WTC11 (cell line): ENCODE data around the gene MYRF. TPM values are rescaled to one million over a fixed set of nuclear protein-coding genes. Genes with fewer than 3 reads are reported as not detected.

Source experiments
- ATAC-seq: fragments of 200-7000 bp; cut with Tn5 transposase; 2 replicates; pipeline ENCODE4 v1.10.0; 2021; ENCODE audit warnings: mild to moderate bottlenecking, moderate library complexity
- CTCF ChIA-PET: fragments of 300-600 bp; sonication (Branson Sonifier 250); formaldehyde crosslinking; loops from one replicate; lab custom pipeline; 2021; ENCODE audit warnings: antibody characterized with exemption; lab: Charles Lee
- POLR2A ChIA-PET: fragments of 350-600 bp; sonication (Branson Sonifier 250); formaldehyde crosslinking; loops from one replicate; lab custom pipeline; 2021; ENCODE audit warnings: antibody characterized with exemption; lab: Charles Lee
- DNase-seq: peaks from one replicate; pipeline ENCODE4 v3.0.0; 2021; ENCODE audit warnings: low spot score
- H3K27ac Mint-ChIP-seq: 2 replicates; pipeline ENCODE4 v1.8.0; 2021; ENCODE audit warnings: mixed read lengths
- H3K27me3 Mint-ChIP-seq: 2 replicates; pipeline ENCODE4 v1.8.0; 2021; ENCODE audit warnings: low read depth, mild to moderate bottlenecking, moderate library complexity, mixed read lengths
- H3K36me3 Mint-ChIP-seq: 2 replicates; pipeline ENCODE4 v1.8.0; 2021; ENCODE audit warnings: mixed read lengths
- H3K4me1 Mint-ChIP-seq: 2 replicates; pipeline ENCODE4 v1.8.0; 2022; ENCODE audit warnings: mixed read lengths
- H3K4me3 Mint-ChIP-seq: 2 replicates; pipeline ENCODE4 v1.8.0; 2021; ENCODE audit warnings: mild to moderate bottlenecking, moderate library complexity, mixed read lengths
- H3K9me3 Mint-ChIP-seq: 2 replicates; pipeline ENCODE4 v1.8.0; 2021; ENCODE audit warnings: mixed read lengths
- ATF1 ChIP-seq: sonication (generic); formaldehyde crosslinking; IDR thresholded peaks from 2 replicates; pipeline ENCODE4 v1.8.1; 2023; ENCODE audit warnings: mild to moderate bottlenecking, moderate library complexity, missing genetic modification reagents
- CBFB ChIP-seq: sonication (generic); formaldehyde crosslinking; IDR thresholded peaks from 2 replicates; pipeline ENCODE4 v1.8.1; 2022; ENCODE audit warnings: mild to moderate bottlenecking, low read depth, missing genetic modification reagents
- ELF4 ChIP-seq: sonication (generic); formaldehyde crosslinking; IDR thresholded peaks from 2 replicates; pipeline ENCODE4 v1.8.1; 2022; ENCODE audit warnings: low read depth, mild to moderate bottlenecking, moderate library complexity, missing genetic modification reagents
- EMX1 ChIP-seq: fragments of 250-450 bp; sonication (Bioruptor Pico); IDR thresholded peaks from 2 replicates; pipeline ENCODE4 v1.8.0; 2021; ENCODE audit warnings: mild to moderate bottlenecking
- ETV6 ChIP-seq: sonication (generic); formaldehyde crosslinking; IDR thresholded peaks from 2 replicates; pipeline ENCODE4 v1.8.1; 2022; ENCODE audit warnings: mild to moderate bottlenecking, missing genetic modification reagents
- FOXJ3 ChIP-seq: sonication (generic); formaldehyde crosslinking; IDR thresholded peaks from 2 replicates; pipeline ENCODE4 v1.9.0; 2021; ENCODE audit warnings: missing genetic modification reagents, mild to moderate bottlenecking, borderline replicate concordance
- FOXK1 ChIP-seq: sonication (generic); formaldehyde crosslinking; IDR thresholded peaks from 2 replicates; pipeline ENCODE4 v1.8.0; 2022; ENCODE audit warnings: mild to moderate bottlenecking, moderate library complexity, missing genetic modification reagents
- FOXP1 ChIP-seq: sonication (generic); formaldehyde crosslinking; IDR thresholded peaks from 2 replicates; pipeline ENCODE4 v1.8.0; 2022; ENCODE audit warnings: missing genetic modification reagents, mild to moderate bottlenecking, moderate library complexity, borderline replicate concordance
- GABPB1 ChIP-seq: sonication (generic); formaldehyde crosslinking; IDR thresholded peaks from 2 replicates; pipeline ENCODE4 v1.8.1; 2023; ENCODE audit warnings: mild to moderate bottlenecking, missing genetic modification reagents
- MYBL2 ChIP-seq: sonication (generic); formaldehyde crosslinking; IDR thresholded peaks from 2 replicates; pipeline ENCODE4 v1.8.1; 2023; ENCODE audit warnings: mild to moderate bottlenecking, moderate library complexity, missing genetic modification reagents
- OVOL2 ChIP-seq: fragments of 250-450 bp; sonication (Bioruptor Pico); IDR thresholded peaks from 2 replicates; pipeline ENCODE4 v1.9.0; 2021; ENCODE audit warnings: mild to moderate bottlenecking, borderline replicate concordance
- PRRX2 ChIP-seq: fragments of 250-450 bp; sonication (Bioruptor Pico); IDR thresholded peaks from 2 replicates; pipeline ENCODE4 v1.8.0; 2021; ENCODE audit warnings: mild to moderate bottlenecking
- RELA ChIP-seq: sonication (generic); formaldehyde crosslinking; IDR thresholded peaks from 2 replicates; pipeline ENCODE4 v1.8.1; 2022; ENCODE audit warnings: missing genetic modification reagents, mild to moderate bottlenecking, borderline replicate concordance
- RORB ChIP-seq: fragments of 250-450 bp; sonication (Bioruptor Pico); IDR thresholded peaks from 2 replicates; pipeline ENCODE4 v1.9.0; 2021; ENCODE audit warnings: mild to moderate bottlenecking
- SMAD3 ChIP-seq: sonication (generic); formaldehyde crosslinking; IDR thresholded peaks from 2 replicates; pipeline ENCODE4 v1.8.0; 2022; ENCODE audit warnings: missing genetic modification reagents, mild to moderate bottlenecking, borderline replicate concordance
- TCF7 ChIP-seq: sonication (generic); formaldehyde crosslinking; IDR thresholded peaks from 2 replicates; pipeline ENCODE4 v1.8.0; 2022; ENCODE audit warnings: mild to moderate bottlenecking, low read depth, missing genetic modification reagents, moderate library complexity
- TEAD1 ChIP-seq: sonication (generic); formaldehyde crosslinking; IDR thresholded peaks from 2 replicates; pipeline ENCODE4 v1.8.0; 2022; ENCODE audit warnings: mild to moderate bottlenecking, missing genetic modification reagents
- ZNF138 ChIP-seq: sonication (generic); formaldehyde crosslinking; conservative IDR thresholded peaks from 2 replicates; pipeline ENCODE4 v1.8.1; 2022; ENCODE audit warnings: mild to moderate bottlenecking, moderate library complexity, missing genetic modification reagents
- ZNF416 ChIP-seq: fragments of 250-450 bp; sonication (Bioruptor Pico); IDR thresholded peaks from 2 replicates; pipeline ENCODE4 v1.9.0; 2021; ENCODE audit warnings: mild to moderate bottlenecking, inconsistent platforms
- ZNF423 ChIP-seq: fragments of 250-450 bp; sonication (Bioruptor Pico); IDR thresholded peaks from 2 replicates; pipeline ENCODE4 v2.1.2; 2022; ENCODE audit warnings: mild to moderate bottlenecking, moderate library complexity
- total RNA-seq: library from RNA; stranded (reverse); gene quantifications from 3 replicates; pipeline ENCODE4 v1.2.3, GENCODE V29; 2021
- TF ChIP-seq, protein P1 (sequence below): sonication (generic); formaldehyde crosslinking; IDR thresholded peaks from 2 replicates; pipeline ENCODE4 v1.8.0; 2022; ENCODE audit warnings: mild to moderate bottlenecking, missing genetic modification reagents
- TF ChIP-seq, protein P2 (sequence below): sonication (generic); formaldehyde crosslinking; IDR thresholded peaks from 2 replicates; pipeline ENCODE4 v1.8.1; 2022; ENCODE audit warnings: low read depth, missing genetic modification reagents, borderline replicate concordance
- TF ChIP-seq, protein P3 (sequence below): sonication (generic); formaldehyde crosslinking; IDR thresholded peaks from 2 replicates; pipeline ENCODE4 v1.8.1; 2023; ENCODE audit warnings: mild to moderate bottlenecking, moderate library complexity, missing genetic modification reagents
- TF ChIP-seq, protein P4 (sequence below): fragments of 250-450 bp; sonication (Bioruptor Pico); IDR thresholded peaks from 2 replicates; pipeline ENCODE4 v1.8.0; 2021; ENCODE audit warnings: mild to moderate bottlenecking
- TF ChIP-seq, protein P5 (sequence below): sonication (generic); formaldehyde crosslinking; IDR thresholded peaks from 2 replicates; pipeline ENCODE4 v1.8.0; 2022; ENCODE audit warnings: mild to moderate bottlenecking, missing genetic modification reagents

Gene MYRF
- total RNA-seq, 1 experiment from 2014 or later: 5.9 TPM

DNA sequence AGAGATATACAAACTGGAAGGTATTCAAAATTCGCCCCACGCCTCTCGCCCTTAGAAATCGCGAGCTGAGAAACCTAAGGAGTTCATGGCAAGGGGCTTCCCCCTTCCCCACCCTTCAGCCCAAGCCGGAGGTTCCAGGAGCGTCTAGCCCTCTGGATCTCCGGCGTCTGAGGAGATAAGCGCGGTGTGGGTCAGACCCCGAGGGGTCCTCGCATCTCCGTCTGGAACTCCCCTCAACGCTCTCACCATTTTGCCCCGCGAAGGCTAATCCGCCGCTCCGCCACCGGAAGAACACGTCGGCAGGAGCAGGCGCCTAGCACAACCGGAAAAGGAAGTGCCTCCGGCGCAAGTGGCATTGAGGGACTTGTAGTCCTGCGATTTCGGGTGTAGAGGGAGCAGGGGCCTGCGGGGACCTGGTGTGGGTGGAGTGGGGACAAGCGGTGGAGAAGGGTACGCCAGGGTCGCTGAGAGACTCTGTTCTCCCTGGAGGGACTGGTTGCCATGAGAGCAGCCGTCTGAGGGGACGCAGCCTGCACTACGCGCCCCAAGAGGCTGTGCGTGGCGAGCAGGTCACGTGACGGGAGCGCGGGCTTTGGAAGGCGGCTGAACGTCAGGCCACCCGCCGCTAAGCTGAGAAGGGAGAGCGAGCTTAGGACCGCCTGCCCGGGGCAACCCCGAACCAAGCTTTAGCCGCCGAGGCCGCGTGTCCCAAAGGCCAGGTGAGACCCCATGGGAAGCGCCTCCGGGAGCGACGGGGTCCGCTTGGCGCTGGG is 40.1 kb downstream of the MYRF start, which contains the start of the genes FEN1 and TMEM258 (continued):
- TF ChIP-seq, protein P1, sequence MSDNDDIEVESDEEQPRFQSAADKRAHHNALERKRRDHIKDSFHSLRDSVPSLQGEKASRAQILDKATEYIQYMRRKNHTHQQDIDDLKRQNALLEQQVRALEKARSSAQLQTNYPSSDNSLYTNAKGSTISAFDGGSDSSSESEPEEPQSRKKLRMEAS (CRISPR knock-in tag): peak; percentile 84
- no peak for TF ChIP-seq EMX1
- TF ChIP-seq CBFB (CRISPR knock-in tag): no peak
- TF ChIP-seq PRRX2 (CRISPR knock-in tag): 0 out of 2 replicates have a peak, but pooled peaks have one; percentile 41
- no peak for TF ChIP-seq TCF7 (CRISPR knock-in tag)
- no peak for TF ChIP-seq OVOL2 (CRISPR knock-in tag)
- TF ChIP-seq ATF1 (CRISPR knock-in tag): no peak
- no peak for TF ChIP-seq FOXJ3 (CRISPR knock-in tag)
- peak; percentile 53; the same call in 1 of the 2 replicates for TF ChIP-seq ETV6 (CRISPR knock-in tag)
- TF ChIP-seq ELF4 (CRISPR knock-in tag): no peak
- peak; percentile 90 for TF ChIP-seq GABPB1 (CRISPR knock-in tag)
- TF ChIP-seq ZNF423 (CRISPR knock-in tag): no peak
- TF ChIP-seq, protein P2, sequence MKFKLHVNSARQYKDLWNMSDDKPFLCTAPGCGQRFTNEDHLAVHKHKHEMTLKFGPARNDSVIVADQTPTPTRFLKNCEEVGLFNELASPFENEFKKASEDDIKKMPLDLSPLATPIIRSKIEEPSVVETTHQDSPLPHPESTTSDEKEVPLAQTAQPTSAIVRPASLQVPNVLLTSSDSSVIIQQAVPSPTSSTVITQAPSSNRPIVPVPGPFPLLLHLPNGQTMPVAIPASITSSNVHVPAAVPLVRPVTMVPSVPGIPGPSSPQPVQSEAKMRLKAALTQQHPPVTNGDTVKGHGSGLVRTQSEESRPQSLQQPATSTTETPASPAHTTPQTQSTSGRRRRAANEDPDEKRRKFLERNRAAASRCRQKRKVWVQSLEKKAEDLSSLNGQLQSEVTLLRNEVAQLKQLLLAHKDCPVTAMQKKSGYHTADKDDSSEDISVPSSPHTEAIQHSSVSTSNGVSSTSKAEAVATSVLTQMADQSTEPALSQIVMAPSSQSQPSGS (CRISPR knock-in tag): no peak
- TF ChIP-seq SMAD3 (CRISPR knock-in tag): no peak
- TF ChIP-seq FOXP1 (CRISPR knock-in tag): 0 out of 2 replicates have a peak, but pooled peaks have one; percentile 40
- no peak for TF ChIP-seq ZNF138 (CRISPR knock-in tag)
- TF ChIP-seq FOXK1 (CRISPR knock-in tag): peak; percentile 68
- no peak for TF ChIP-seq MYBL2 (CRISPR knock-in tag)
- TF ChIP-seq, protein P3, sequence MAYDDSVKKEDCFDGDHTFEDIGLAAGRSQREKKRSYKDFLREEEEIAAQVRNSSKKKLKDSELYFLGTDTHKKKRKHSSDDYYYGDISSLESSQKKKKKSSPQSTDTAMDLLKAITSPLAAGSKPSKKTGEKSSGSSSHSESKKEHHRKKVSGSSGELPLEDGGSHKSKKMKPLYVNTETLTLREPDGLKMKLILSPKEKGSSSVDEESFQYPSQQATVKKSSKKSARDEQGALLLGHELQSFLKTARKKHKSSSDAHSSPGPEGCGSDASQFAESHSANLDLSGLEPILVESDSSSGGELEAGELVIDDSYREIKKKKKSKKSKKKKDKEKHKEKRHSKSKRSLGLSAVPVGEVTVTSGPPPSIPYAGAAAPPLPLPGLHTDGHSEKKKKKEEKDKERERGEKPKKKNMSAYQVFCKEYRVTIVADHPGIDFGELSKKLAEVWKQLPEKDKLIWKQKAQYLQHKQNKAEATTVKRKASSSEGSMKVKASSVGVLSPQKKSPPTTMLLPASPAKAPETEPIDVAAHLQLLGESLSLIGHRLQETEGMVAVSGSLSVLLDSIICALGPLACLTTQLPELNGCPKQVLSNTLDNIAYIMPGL (CRISPR knock-in tag): no peak

DNA sequence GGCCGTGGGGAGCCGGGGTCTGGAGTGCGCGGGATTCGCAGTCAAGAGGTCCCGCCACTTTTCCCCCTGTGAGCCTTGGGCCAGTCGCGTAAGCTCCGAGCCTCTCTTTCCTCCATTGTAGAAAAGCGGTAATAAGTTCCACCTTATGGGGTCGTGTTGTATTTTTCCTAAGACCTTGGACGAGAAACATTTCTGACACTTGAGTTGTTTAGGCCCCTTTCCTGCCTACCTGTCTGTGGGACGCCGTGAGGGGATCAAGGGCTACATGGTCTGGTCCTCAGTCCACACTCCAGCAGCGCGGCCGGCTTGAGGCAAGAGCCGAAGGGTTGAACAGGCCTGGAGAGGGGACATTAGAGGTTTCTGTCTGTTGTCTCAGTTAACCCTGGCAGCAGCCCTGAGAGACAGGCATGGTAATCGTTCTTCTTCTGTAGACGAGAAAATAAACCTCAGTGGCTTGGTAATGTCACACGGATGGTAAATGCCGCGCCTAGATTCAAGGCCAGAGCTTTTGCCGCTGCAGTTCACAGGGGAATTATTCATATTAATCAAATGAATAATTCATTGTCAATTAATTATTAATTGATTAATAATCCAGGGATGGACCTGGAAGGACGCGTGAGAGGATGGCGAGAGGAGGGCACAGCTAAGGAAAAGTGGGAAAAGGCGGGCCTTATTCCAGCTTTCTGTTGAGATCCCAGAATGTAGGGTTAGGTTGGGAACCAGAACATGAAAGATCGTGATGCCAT is 40.8 kb downstream of the MYRF start:
- ATAC-seq: peak; percentile 6
- Mint-ChIP-seq H3K27me3 (no peaks in the 10 kb centered on the region), H3K4me3 (peak overlapping the region; percentile 94), H3K27ac (peak overlapping the region; percentile 96), H3K36me3 (peaks cover 39% of the 10 kb centered on the region), H3K9me3 (no peaks in the 10 kb centered on the region), H3K4me1 (peaks cover 21% of the 10 kb centered on the region)
- TF ChIP-seq ZNF416 (CRISPR knock-in tag) (no peak), RORB (no peak), RELA (CRISPR knock-in tag) (0 out of 2 replicates have a peak, but pooled peaks have one; percentile 48), TEAD1 (CRISPR knock-in tag) (0 out of 2 replicates have a peak, but pooled peaks have one; percentile 49)
- TF ChIP-seq, protein P4, sequence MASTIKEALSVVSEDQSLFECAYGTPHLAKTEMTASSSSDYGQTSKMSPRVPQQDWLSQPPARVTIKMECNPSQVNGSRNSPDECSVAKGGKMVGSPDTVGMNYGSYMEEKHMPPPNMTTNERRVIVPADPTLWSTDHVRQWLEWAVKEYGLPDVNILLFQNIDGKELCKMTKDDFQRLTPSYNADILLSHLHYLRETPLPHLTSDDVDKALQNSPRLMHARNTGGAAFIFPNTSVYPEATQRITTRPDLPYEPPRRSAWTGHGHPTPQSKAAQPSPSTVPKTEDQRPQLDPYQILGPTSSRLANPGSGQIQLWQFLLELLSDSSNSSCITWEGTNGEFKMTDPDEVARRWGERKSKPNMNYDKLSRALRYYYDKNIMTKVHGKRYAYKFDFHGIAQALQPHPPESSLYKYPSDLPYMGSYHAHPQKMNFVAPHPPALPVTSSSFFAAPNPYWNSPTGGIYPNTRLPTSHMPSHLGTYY (CRISPR knock-in tag): no peak
- TF ChIP-seq, protein P5, sequence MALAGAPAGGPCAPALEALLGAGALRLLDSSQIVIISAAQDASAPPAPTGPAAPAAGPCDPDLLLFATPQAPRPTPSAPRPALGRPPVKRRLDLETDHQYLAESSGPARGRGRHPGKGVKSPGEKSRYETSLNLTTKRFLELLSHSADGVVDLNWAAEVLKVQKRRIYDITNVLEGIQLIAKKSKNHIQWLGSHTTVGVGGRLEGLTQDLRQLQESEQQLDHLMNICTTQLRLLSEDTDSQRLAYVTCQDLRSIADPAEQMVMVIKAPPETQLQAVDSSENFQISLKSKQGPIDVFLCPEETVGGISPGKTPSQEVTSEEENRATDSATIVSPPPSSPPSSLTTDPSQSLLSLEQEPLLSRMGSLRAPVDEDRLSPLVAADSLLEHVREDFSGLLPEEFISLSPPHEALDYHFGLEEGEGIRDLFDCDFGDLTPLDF (CRISPR knock-in tag): 0 out of 2 replicates have a peak, but pooled peaks have one; percentile 22
- DNase-seq: no peak
- ChIA-PET POLR2A (interaction anchor here (0.8 to 2.3 kb wide), 4 partner anchors 9 to 41 kb away, joined by 3 to 18 read pairs (median 4); partner anchors contain the start of gene FADS1), CTCF (interaction anchor here (0.6 to 7.1 kb wide), 11 partner anchors 10 to 314 kb away, joined by 3 to 175 read pairs (median 4); no protein-coding TSS in a partner anchor)
